SH-SY5Y (cell line): ENCODE results near the gene OSGEP.

Experiments
- GATA2 ChIP-seq: IDR thresholded peaks from 2 replicates; pipeline ENCODE4 v1.6.1; 2011; ENCODE audit warnings: mild to moderate bottlenecking, low read depth, low read length
- GATA3 ChIP-seq: IDR thresholded peaks from 2 replicates; pipeline ENCODE4 v1.6.1; 2011; ENCODE audit warnings: low read depth, mild to moderate bottlenecking, low read length, moderate library complexity

Gene OSGEP

DNA sequence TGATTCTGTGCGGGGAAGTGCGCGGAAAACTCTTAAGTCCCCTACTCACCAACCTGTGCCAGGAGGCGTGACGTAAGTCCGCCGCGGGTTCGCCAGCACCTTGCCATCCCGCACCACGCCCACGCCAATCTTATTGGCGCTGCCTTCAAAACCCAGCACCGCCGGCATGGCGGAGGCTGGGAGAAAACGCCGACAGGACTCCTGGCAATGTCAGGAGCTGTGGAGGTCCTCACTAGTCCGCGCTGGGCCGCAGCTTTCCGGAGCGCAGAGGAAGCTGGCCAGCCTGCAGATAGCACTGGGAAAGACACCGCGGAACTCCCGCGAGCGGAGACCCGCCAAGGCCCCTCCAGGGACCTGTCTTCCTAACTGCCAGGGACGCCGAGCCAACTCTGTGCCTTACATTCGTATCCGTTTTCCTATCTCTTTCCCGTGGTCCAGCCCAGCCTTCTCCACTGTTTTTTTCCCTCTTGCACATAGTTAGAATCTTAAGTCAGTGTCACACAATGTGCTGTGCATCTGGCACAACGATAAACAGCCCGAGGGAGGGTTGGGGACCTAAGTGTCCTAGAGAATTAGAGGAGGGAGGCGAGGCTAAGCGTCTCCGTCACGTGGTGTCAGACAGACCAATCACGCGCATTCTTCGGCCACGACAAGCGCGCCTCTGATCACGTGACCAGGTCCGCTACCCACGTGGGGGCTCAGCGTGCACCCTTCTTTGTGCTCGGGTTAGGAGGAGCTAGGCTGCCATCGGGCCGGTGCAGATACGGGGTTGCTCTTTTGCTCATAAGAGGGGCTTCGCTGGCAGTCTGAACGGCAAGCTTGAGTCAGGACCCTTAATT, at the start of gene OSGEP, which contains the start of gene APEX1:
Gene OSGEP (minus strand): TSS at position 297 of the 839 bp plus-strand sequence. CDS start 129 bp downstream, at position 168.
Gene APEX1 (plus strand): TSS at position 711 of the 839 bp plus-strand sequence. CDS start 420 bp downstream, outside the sequence.
- TF ChIP-seq GATA3 (no peak), GATA2 (no peak)

DNA sequence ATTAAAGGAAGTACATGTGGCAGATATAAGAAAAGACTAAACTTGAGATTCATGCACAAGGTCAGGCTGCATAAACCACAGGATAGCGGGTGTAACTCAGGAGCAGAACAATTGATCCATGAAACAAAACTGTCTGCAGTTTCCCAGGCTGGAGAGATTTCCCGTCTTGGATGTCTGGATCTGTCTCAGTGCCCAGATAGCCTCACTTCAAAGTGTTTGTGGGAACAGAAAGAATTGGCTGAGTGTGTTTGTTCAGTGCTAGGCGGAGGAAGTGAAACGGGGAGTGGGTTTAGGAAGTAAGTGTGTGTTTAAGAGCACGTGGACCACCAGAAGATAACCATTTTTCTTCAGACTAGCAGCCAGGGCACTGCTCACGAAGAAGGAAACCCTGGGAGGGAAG, 49.3 kb upstream of the OSGEP start:
- TF ChIP-seq GATA3, result no peak
- no peak for TF ChIP-seq GATA2

DNA sequence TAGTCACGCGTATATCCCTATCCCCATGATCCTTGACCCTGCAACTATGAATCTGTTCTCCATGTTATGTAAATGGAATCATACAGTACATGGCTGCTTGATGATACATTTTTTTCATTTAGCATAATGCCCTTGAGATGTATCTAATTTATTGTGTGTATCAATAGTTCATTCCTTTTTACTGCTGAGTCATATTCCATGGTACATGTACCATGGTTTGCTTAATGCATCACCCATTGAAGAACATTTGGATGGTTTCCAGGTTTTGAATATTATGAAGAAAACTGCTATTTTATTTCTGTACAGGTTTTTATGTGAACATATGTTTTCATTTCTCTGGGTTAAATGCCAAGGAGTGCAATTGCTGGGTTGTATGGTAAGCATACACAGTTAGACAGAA, 46.7 kb upstream of the OSGEP start:
- no peak for TF ChIP-seq GATA2
- TF ChIP-seq GATA3, result no peak

DNA sequence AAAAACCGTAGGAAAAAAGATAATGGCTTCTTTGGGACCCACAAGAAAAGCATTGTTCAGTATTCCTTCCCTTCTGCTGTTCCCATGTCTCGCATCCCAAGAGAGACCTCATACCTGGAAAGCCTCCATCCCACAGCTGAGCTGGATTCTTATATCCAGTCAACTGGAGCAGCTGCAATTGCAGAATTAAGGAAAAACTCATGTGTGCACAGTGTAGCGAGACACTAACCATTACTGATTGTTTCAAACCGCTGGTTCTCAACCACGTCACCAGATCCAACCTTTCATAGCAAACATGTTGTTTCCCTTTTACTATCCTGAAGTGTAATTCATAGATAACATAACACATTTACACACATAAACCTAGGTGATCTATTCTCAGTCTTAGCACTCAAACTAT, 45.3 kb upstream of the OSGEP start:
- TF ChIP-seq GATA2 (no peak), GATA3 (no peak)

DNA sequence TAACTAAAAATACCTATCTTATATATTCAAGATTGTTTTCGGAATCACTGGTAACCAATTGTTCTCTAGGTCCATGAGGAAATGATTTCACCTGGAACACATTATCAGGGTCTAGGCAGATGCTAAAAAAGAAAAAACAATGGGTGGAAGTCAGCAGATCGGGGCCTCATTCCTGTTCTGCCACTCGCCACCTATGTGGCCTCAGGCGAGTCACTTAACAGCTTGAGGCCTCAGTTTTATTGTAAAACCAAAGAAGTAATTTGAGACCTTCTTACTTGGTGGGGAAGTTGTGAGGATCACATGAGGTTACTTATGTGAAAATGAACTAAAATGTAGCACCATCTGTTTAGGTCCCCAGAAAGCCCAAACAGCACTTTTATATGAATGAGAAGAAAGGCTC, 44.5 kb upstream of the OSGEP start:
- TF ChIP-seq GATA3 (no peak), GATA2 (no peak)

DNA sequence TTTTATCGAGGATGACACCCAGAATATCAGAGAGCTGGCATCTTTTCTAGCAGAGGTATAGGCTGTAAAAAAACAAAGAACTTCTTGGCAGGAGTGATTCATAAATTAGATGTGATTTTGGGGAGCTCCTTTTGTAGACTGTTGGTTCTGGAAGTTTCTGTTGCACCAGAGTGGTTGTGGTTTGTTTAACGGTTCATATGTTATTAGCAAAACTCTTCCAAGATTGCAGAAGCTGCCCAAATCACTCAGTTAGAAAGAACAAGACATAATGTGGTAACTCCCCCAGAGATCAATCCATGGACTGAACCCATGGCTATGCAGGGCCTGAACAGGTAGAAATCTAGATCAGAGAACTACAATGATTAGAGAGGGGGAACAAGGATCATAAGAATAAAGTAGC, 44.0 kb upstream of the OSGEP start:
- TF ChIP-seq GATA2 (no peak), GATA3 (no peak)

DNA sequence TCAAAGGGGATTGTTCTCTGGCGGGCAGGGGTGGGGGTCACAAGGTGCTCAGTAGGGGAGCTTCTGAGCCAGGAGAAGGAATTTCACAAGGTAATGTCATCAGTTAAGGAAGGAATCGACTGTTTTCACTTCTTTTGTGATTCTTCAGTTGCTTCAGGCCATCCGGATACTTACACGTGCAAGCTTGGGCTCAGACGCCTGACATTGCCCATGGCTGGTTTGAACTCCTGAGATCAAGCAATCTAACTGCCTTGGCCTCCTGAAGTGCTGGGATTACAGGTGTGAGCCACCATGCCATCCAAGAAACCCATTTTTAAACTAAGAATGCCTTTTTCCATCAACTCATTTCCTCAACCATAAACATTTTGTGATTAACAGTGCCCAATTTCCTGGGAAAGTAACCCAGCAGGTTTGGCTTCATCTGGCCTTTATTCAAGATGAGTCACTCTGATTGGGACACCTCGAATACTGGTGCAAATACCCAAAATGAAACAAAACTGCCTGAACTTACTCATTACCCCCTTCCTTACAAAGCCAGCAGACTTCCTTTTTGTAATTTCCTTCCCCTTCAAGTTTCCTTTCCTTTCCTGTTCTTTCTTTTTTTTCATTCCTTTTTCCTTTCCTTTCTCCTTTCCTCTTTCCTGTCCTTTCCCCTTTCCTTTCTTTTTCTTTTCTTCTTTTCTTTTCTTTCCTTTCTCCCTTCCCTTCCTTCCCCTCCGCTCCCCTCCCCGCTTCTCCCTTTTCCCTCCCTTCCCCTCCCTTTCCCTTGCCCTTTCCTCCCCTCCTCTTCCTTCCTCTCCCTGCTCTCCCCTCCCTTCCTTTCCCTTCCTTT, 40.5 kb upstream of the OSGEP start:
- TF ChIP-seq GATA2, result no peak
- no peak for TF ChIP-seq GATA3

DNA sequence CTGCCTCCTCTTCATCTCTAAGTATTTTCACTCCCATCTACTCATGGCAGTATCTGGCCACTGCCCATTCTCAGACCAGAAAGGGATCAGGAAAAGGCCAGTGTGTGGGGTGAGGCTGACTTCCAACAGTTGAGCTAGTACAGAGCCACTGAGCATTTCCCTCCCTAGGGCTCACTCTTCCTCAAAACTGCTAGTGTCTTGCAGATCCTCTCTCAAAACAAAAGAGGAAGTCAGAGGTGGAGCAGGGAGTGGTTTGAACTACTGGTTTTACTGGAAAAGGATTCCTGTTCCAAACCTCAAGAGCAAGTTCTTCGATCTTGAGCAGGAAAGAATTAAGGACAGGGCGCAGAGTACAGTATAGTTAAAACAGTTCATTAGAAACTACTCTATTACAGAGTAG, 39.0 kb upstream of the OSGEP start:
- TF ChIP-seq GATA3 (no peak), GATA2 (no peak)

DNA sequence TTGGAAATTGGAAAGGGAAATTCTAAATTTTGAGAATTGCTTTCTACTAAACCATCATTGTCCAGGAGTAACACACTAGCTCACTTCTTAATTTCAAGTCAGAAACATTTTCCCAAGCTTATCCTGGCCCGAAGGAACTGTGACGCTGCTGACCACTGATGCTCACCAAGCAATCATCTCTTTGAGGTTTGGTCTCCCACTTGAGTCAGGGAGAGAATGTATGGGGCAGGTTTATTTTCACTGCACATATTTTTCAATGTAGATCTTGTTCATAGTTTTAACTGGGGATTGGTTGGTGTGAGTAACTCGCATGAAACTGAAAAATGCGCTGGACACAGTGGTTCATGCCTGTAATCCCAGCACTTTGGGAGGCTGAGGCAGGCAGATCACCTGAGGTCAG, 37.9 kb upstream of the OSGEP start:
- no peak for TF ChIP-seq GATA3
- no peak for TF ChIP-seq GATA2

DNA sequence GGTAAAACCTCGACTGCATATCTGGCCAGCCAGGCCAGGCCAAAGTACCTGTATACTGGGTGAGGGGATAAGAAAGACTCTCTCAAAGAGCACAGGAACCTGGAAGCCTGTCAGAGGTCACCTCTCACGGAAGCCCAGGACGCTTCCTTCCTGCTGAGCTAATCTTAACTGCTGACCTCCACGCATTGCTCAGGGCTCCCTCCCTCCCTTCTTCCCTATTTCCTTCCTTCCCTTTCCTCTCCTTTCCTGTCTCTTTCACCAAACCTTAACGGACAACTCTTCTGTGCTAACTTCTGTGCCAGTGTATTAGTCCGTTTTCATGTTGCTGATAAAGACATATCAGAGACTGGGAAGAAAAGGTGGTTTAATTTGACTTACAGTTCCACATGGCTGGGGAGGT, 36.0 kb upstream of the OSGEP start:
- TF ChIP-seq GATA2 (no peak), GATA3 (no peak)

DNA sequence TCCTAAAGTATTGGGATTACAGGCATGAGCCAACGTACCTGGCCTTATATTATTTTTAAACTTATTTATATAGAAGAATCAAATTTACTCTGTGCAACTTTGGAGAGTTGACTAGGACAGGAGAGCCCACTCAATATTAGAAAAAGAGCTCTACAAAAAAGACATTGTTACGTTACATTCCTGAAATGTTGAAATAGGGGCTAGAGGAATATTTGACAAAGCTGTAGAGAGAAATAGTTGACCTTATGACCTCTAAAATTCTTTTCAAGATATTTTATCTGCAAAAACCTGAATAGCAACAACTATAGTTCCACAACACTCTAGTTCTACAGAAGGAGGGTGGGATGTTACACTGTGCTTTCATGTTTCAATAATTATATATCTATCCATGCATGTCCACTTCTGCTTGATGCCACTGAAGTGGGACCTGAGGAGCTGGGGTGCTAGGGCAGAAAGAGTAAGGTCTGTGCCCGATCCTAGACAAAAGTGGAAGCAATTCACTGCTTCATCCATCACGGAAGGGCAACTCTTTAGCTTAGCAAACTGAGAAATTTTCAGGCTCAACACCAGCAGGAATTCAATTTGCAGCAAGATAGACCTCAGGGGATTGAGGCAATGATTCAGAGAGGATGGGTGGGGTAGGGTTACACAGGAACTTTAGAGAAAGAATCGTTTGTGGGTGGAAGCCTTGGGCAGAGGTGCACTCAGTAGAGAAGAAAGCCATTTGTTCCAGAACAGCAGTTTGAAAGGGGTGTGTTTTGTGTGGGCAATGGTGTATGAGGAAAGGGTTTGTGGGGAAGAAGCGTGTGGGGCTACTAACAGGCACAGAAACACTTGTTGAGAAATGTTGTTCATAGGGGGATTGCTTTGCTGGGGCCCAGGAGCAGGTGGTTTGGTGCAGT, 34.7 kb upstream of the OSGEP start:
- no peak for TF ChIP-seq GATA2
- no peak for TF ChIP-seq GATA3

DNA sequence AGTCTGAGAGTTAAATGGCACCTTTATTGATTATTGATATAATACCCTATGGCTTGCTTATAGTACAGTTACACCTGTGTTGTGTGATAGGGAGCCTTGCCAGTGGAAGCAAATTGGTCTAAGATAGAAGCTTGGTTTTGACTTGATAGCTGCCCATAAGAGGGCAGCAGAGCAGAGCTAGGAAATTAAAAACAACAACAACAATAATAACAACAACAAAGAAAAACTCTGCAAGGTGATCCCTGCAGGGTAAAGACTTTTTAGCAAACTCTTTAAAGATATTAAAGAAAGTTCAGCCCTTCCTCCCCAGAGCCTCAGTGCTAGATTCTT, 32.7 kb upstream of the OSGEP start:
- TF ChIP-seq GATA2, result no peak
- TF ChIP-seq GATA3, result no peak

DNA sequence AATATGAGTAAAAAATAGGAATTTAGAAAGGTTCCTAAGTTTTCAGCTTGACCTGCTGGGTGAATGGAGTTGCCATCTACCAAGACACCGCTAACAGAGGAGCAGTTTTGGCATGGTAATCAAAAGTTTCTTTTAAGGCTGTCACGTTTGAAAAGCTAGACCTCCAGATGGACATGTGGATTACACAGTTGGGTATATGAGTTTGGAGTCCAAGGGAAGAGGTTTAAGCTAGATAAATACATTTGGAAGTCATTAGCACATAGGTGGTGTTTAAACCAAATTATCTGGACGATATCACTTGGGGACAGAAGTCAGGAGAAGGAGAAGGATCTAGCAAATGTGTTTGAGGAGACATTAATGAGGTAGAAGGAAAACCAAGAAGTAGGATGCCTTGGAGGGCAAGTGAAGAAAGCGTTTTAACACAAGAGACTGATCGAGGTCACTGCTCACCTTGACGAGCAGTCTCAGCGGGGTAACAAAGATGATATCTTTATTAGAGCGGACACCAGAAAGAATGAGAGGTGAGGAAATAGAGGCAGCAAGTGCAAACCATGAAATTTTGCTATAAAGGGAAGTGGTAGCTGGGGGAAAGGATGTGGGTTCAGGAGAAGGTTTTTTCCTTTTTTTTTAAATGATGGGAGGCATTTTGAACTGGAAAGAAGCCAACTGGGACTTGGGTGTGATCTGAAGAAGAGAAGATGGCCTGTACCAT, 32.2 kb upstream of the OSGEP start:
- TF ChIP-seq GATA2, result no peak
- TF ChIP-seq GATA3, result no peak
